Effector memory CD8-positive, alpha-beta T cell (primary cell): ENCODE measurements around the gene LIMK1.
"Not testable (repeated sequence)": the region's sequence is repeated elsewhere in the genome, so short reads cannot be mapped to it uniquely, and the experiment has no call there.

Experiments used
- ATAC-seq: fragments of 150-1000 bp; cut with Tn5 transposase; replicated peaks from 2 replicates; pipeline ENCODE4 v1.10.0; 2021; ENCODE audit warnings: mild to moderate bottlenecking, moderate library complexity
- DNase-seq, 3 experiments: peaks; one replicate each; pipeline ENCODE4 v3.0.0; 2021
- H3K27ac Mint-ChIP-seq, 2 donors: one replicate each; pipeline ENCODE4 v1.8.0; 2022; ENCODE audit warnings: mild to moderate bottlenecking in 2 of 2, mixed read lengths in 2 of 2, moderate library complexity in 2 of 2
- H3K27me3 Mint-ChIP-seq, 2 donors: one replicate each; pipeline ENCODE4 v1.8.0; 2022; ENCODE audit warnings: mixed read lengths in 2 of 2
- H3K36me3 Mint-ChIP-seq: one replicate; pipeline ENCODE4 v1.8.0; 2022; ENCODE audit warnings: mild to moderate bottlenecking, moderate library complexity, mixed read lengths; ENCODE audit not compliant: insufficient read depth
- H3K4me1 Mint-ChIP-seq, 2 donors: one replicate each; pipeline ENCODE4 v1.8.0; 2022; ENCODE audit warnings: low read depth in 2 of 2, mixed read lengths in 2 of 2
- H3K4me3 Mint-ChIP-seq, 2 donors: one replicate each; pipeline ENCODE4 v1.8.0; 2022; ENCODE audit warnings: mild to moderate bottlenecking in 2 of 2, mixed read lengths in 2 of 2, moderate library complexity in 2 of 2
- H3K9me3 Mint-ChIP-seq, 2 donors: one replicate each; pipeline ENCODE4 v1.8.0; 2022; ENCODE audit warnings: mixed read lengths in 2 of 2
- total RNA-seq, 9 experiments: gene quantifications; one replicate each; lab custom pipeline; 2026; lab: John Stamatoyannopoulos, UW

The LIMK1 gene
- 21.1 to 63.1 (median 37.0) reads per million in 9 experiments for total RNA-seq

DNA sequence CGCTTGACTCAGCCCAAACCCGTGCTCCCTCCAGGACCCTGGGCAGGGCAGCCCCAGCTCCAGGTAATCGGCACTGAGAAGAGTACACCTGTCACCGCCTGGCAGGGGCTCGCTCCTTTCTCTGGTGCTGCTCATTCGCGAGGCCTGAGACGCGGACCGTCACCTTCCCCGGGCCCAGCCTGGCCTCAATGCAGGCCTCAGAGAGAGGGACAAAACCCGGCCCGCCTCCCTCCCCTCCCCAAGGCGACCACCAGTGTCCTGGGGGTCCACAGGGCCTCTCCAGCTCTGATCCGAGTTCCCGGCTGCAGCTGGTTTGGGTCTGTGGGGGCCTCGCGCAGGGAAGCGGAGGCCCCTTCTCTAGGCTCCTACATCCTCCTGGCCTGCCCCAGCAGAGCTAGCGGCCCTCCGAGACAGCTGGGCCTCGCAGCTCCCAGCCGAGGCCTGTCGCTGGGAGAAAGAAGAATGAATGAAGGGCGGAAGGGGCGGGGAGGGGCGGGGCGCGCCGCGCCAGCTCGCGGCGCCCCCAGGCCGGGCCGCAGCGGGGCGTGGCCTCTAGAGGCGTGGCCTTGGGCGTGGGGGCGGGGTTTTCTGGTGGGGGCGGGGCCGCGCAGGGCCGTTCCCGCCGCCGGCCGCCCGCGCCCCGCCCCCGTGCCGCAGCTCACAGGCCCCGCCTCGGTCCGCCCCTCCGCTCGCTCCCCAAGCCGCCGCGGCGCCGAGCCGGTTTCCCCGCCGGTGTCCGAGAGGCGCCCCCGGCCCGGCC, at the start of gene LIMK1:
Gene LIMK1 (plus strand): TSS at position 688 of the 760 bp plus-strand sequence. CDS start 187 bp downstream, outside the sequence.
- DNase-seq (peak; percentile 77 to 82 (median 79)), ATAC-seq (peak; percentile 90)

GRCh38 chr7:74037609-74038008, 46.0 kb upstream of the LIMK1 start:
- H3K27ac Mint-ChIP-seq: peak overlapping the region in 1 of 2 donors; percentile 75
- ATAC-seq (no peak), DNase-seq (no peak)
- H3K4me1 Mint-ChIP-seq: no peaks in the 10 kb centered on the region
- peaks cover 2% of the 10 kb centered on the region for H3K36me3 Mint-ChIP-seq
- no peak overlapping the region for H3K4me3 Mint-ChIP-seq
- peaks cover 11 to 62% of the 10 kb centered on the region in 2 donors for H3K27me3 Mint-ChIP-seq
- H3K9me3 Mint-ChIP-seq: no peaks in the 10 kb centered on the region

More for the DNA sequence above, at the start of gene LIMK1:
- Mint-ChIP-seq H3K4me1 (peaks cover 7 to 14% of the 10 kb centered on the region in 2 donors), H3K36me3 (peaks cover 8% of the 10 kb centered on the region), H3K9me3 (no peaks in the 10 kb centered on the region), H3K4me3 (peak within 1 kb of the TSS; percentile 86 to 88), H3K27ac (peak within 1 kb of the TSS; percentile 79 to 88), H3K27me3 (no peaks in the 10 kb centered on the region)

GRCh38 chr7:74038194-74038961, 45.2 kb upstream of the LIMK1 start:
- DNase-seq (no peak), ATAC-seq (no peak)
- peaks cover 2% of the 10 kb centered on the region for H3K36me3 Mint-ChIP-seq
- H3K9me3 Mint-ChIP-seq: no peaks in the 10 kb centered on the region
- H3K4me3 Mint-ChIP-seq: no peak overlapping the region
- no peaks in the 10 kb centered on the region for H3K4me1 Mint-ChIP-seq
- peaks cover 15 to 70% of the 10 kb centered on the region in 2 donors for H3K27me3 Mint-ChIP-seq
- H3K27ac Mint-ChIP-seq: no peak overlapping the region

- ATAC-seq: no peak
- Mint-ChIP-seq H3K9me3 (no peaks in the 10 kb centered on the region), H3K4me1 (no peaks in the 10 kb centered on the region), H3K4me3 (no peak overlapping the region), H3K36me3 (peaks cover 2% of the 10 kb centered on the region), H3K27me3 (peaks cover 17 to 76% of the 10 kb centered on the region in 2 donors), H3K27ac (no peak overlapping the region)
- DNase-seq: no peak
Observed at GRCh38 chr7:74039337-74039736, 44.3 kb upstream of the LIMK1 start.

- Mint-ChIP-seq H3K4me1 (no peaks in the 10 kb centered on the region), H3K4me3 (no peak overlapping the region), H3K36me3 (peaks cover 2% of the 10 kb centered on the region), H3K27me3 (peaks cover 17 to 71% of the 10 kb centered on the region in 2 donors), H3K9me3 (no peaks in the 10 kb centered on the region), H3K27ac (no peak overlapping the region)
- ATAC-seq (no peak), DNase-seq (no peak)
Observed at GRCh38 chr7:74040101-74040790, 43.4 kb upstream of the LIMK1 start.

GRCh38 chr7:74040791-74041520, 42.6 kb upstream of the LIMK1 start:
- H3K4me3 Mint-ChIP-seq: no peak overlapping the region
- H3K27me3 Mint-ChIP-seq: peaks cover 17 to 71% of the 10 kb centered on the region in 2 donors
- no peak for DNase-seq
- no peaks in the 10 kb centered on the region for H3K9me3 Mint-ChIP-seq
- no peak overlapping the region for H3K27ac Mint-ChIP-seq
- ATAC-seq: no peak
- H3K4me1 Mint-ChIP-seq: no peaks in the 10 kb centered on the region
- H3K36me3 Mint-ChIP-seq: no peaks in the 10 kb centered on the region

- Mint-ChIP-seq H3K27ac (no peak overlapping the region), H3K9me3 (no peaks in the 10 kb centered on the region), H3K27me3 (peaks cover 17 to 66% of the 10 kb centered on the region in 2 donors), H3K4me3 (no peak overlapping the region), H3K36me3 (no peaks in the 10 kb centered on the region), H3K4me1 (no peaks in the 10 kb centered on the region)
- ATAC-seq: no peak
- no peak for DNase-seq
Observed at GRCh38 chr7:74042746-74043522, 40.7 kb upstream of the LIMK1 start.

- H3K4me1 Mint-ChIP-seq: no peaks in the 10 kb centered on the region
- H3K4me3 Mint-ChIP-seq: no peak overlapping the region
- H3K27me3 Mint-ChIP-seq: peaks cover 14 to 60% of the 10 kb centered on the region in 2 donors
- no peaks in the 10 kb centered on the region for H3K9me3 Mint-ChIP-seq
- H3K27ac Mint-ChIP-seq: no peak overlapping the region
- ATAC-seq: no peak
- no peak for DNase-seq
- H3K36me3 Mint-ChIP-seq: no peaks in the 10 kb centered on the region
Observed at GRCh38 chr7:74043523-74043951, 40.1 kb upstream of the LIMK1 start.

GRCh38 chr7:74044366-74045350, 38.9 kb upstream of the LIMK1 start:
- H3K27me3 Mint-ChIP-seq: peaks cover 6 to 49% of the 10 kb centered on the region in 2 donors
- H3K27ac Mint-ChIP-seq: no peak overlapping the region
- ATAC-seq (no peak), DNase-seq (no peak)
- no peaks in the 10 kb centered on the region for H3K9me3 Mint-ChIP-seq
- no peaks in the 10 kb centered on the region for H3K4me1 Mint-ChIP-seq
- no peak overlapping the region for H3K4me3 Mint-ChIP-seq
- H3K36me3 Mint-ChIP-seq: no peaks in the 10 kb centered on the region

DNA sequence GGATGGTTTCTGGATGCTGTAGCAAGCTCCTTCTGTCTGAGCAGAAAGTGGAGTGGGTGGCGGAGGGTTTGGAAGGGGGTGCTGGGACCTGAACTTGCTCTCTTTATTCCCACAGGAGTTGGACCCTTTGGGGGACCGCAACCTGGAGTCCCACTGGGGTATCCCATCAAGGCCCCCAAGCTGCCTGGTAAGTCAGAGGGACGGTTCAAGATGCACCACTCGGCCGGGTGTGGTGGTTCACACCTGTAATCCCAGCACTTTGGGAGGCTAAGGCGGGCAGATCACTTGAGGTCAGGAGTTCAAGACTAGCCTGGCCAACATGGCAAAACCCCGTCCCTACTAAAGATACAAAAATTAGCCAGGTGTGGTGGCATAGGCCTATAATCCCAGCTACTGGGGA, 37.0 kb upstream of the LIMK1 start:
- H3K36me3 Mint-ChIP-seq, H3K9me3 Mint-ChIP-seq, H3K4me3 Mint-ChIP-seq, DNase-seq, ATAC-seq, H3K4me1 Mint-ChIP-seq, H3K27ac Mint-ChIP-seq: not testable (repeated sequence)
- peaks cover 6 to 32% of the 10 kb centered on the region in 2 donors for H3K27me3 Mint-ChIP-seq

- DNase-seq (no peak), ATAC-seq (no peak)
- Mint-ChIP-seq H3K27ac (no peak overlapping the region), H3K27me3 (peaks cover 6 to 18% of the 10 kb centered on the region in 2 donors), H3K9me3 (no peaks in the 10 kb centered on the region), H3K4me3 (no peak overlapping the region), H3K4me1 (peaks cover 0 to 8% of the 10 kb centered on the region in 2 donors), H3K36me3 (no peaks in the 10 kb centered on the region)
Observed at GRCh38 chr7:74047804-74048380, 35.7 kb upstream of the LIMK1 start.
